Measurements from ENCODE around the gene FBXL14. TPM values are rescaled to one million over a fixed set of nuclear protein-coding genes. Genes with fewer than 3 reads are reported as not detected.
A peak's percentile ranks its signal among the peaks of the same experiment; 100 is the strongest.

The FBXL14 gene
- total and polyA plus RNA-seq, 4 donors = 4.4 to 23.0 (median 13.1) TPM

DNA sequence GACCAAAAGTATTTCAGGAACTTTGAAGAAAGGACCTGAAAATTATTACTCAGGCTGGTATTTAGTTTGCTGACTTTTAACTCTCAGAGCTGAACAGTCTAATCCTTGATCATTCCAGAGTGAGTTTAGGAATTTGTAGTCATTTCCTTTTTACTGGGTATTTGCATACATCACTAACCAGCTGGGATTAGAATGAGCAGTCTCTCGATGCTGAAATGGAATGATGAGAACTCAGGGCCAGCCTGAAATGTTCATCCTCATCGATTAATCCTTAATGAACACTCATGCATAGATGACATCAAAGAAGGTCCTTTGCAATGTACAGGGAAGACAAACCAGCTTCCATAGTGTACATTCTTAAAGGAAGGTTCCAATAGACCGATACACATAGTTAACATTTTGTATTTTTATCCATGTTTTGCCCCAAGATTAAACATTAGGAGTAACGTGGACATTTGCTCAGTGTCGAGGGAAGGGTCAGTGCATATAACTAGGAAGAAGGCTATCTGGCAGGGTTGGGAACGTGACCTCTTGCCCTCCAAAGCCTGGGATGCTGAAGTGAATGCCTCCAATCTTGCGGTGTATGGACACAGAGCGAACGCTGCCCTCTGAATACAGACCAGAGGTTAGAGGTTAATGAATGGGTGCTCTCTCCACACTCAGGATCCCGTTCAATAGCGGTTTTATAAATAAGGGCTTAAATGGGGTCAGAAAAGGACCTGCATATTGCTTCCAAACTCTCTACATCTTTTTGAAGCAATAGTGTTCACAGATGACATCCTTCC lies 14.5 kb downstream of the FBXL14 start:
- no peak for DNase-seq
- TF ChIP-seq, protein P1, sequence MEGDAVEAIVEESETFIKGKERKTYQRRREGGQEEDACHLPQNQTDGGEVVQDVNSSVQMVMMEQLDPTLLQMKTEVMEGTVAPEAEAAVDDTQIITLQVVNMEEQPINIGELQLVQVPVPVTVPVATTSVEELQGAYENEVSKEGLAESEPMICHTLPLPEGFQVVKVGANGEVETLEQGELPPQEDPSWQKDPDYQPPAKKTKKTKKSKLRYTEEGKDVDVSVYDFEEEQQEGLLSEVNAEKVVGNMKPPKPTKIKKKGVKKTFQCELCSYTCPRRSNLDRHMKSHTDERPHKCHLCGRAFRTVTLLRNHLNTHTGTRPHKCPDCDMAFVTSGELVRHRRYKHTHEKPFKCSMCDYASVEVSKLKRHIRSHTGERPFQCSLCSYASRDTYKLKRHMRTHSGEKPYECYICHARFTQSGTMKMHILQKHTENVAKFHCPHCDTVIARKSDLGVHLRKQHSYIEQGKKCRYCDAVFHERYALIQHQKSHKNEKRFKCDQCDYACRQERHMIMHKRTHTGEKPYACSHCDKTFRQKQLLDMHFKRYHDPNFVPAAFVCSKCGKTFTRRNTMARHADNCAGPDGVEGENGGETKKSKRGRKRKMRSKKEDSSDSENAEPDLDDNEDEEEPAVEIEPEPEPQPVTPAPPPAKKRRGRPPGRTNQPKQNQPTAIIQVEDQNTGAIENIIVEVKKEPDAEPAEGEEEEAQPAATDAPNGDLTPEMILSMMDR (IDR thresholded peaks at IDR 0.05; ENCODE audit: control extremely low read depth, extremely low read depth) = no peak
- Histone ChIP-seq H3K27me3 (ENCODE audit: control insufficient read depth in 3 of 3, insufficient read depth in 3 of 3, low read length in 2 of 3) (no peaks in the 10 kb centered on the region), H3K36me3 (ENCODE audit: control insufficient read depth in 4 of 4, insufficient read depth in 4 of 4, low read length in 4 of 4) (peaks cover 0 to 4% (median 0%) of the 10 kb centered on the region in 4 donors), H3K4me1 (ENCODE audit: control insufficient read depth in 5 of 5, insufficient read depth in 5 of 5, low read length in 5 of 5) (peaks cover 0 to 40% (median 11%) of the 10 kb centered on the region in 5 donors), H3K9ac (ENCODE audit: insufficient read depth in 1 of 2, low read length in 2 of 2) (no peak overlapping the region), H3K4me3 (no peak overlapping the region), H3K27ac (ENCODE audit: low read depth in 1 of 2, low read length in 1 of 2) (no peak overlapping the region), H3K9me3 (ENCODE audit: control insufficient read depth in 4 of 4, insufficient read depth in 3 of 4, low read length in 3 of 4) (no peaks in the 10 kb centered on the region)
- 90 to 91% methylated on average over 11 of the region's 11 CpGs for WGBS, 2 donors
- ATAC-seq (ENCODE audit: insufficient read depth, low FRiP score) = no peak

DNA sequence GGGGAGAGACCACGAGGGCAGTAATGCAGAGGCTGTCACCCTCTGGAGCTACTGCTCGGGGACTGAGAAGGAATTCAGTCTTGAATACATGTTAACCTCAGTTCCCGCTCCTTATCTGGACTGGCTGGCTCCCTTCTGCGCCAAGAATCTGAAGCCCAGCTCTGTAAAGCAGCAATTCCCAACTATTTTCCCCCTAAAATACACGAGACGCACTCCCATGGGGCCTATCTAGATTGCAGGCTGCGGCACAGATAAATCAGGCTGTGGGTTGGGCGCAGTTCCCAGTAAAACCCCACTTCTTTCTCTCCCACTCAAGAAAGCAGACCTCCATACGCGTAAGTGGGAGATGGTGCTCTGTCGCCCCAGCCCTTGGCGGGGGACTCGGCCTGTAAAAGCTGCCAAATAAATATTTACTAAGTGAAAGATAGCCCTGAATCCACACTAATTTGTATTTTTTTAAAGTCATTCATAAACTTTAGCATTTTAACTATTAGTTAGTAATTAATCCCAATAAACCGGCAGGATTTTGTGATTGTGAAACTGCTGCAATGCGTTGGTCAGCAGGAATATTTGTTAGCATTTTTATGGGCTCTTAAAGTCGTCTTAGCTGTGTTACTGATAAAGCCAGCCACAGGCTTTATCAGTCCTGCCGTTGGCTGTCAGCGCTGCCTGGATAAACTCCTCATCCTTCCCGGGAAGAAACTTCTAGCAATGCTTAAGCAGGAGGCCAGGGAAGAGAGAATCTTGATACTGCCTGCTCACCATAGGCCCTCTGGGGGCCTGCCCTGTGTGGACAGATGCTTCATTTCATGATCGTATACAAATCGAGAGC lies 17.8 kb downstream of the FBXL14 start:
- TF ChIP-seq, protein P1 (IDR thresholded peaks at IDR 0.05; ENCODE audit: control extremely low read depth, extremely low read depth) = no peak
- H3K9me3 ChIP-seq (ENCODE audit: control insufficient read depth in 4 of 4, insufficient read depth in 3 of 4, low read length in 3 of 4) = no peaks in the 10 kb centered on the region
- H3K36me3 ChIP-seq (ENCODE audit: control insufficient read depth in 4 of 4, insufficient read depth in 4 of 4, low read length in 4 of 4) = no peaks in the 10 kb centered on the region
- H3K27ac ChIP-seq (ENCODE audit: low read depth in 1 of 2, low read length in 1 of 2) = peak overlapping the region in 1 of 2 donors; percentile 43
- no peak overlapping the region for H3K4me3 ChIP-seq
- peak; percentile 35 for ATAC-seq (ENCODE audit: insufficient read depth, low FRiP score)
- H3K9ac ChIP-seq (ENCODE audit: insufficient read depth in 1 of 2, low read length in 2 of 2) = peak overlapping the region in 1 of 2 donors; percentile 47
- peaks cover 0 to 45% (median 9%) of the 10 kb centered on the region in 5 donors for H3K4me1 ChIP-seq (ENCODE audit: control insufficient read depth in 5 of 5, insufficient read depth in 5 of 5, low read length in 5 of 5)
- DNase-seq = peak; percentile 90 to 97 (median 96)
- H3K27me3 ChIP-seq (ENCODE audit: control insufficient read depth in 3 of 3, insufficient read depth in 3 of 3, low read length in 2 of 3) = no peaks in the 10 kb centered on the region
- WGBS, 2 donors = 49 to 71% methylated on average over 21 of the region's 21 CpGs

- H3K9ac ChIP-seq (ENCODE audit: insufficient read depth in 1 of 2, low read length in 2 of 2) = peak overlapping the region in 1 of 2 donors; percentile 58
- H3K36me3 ChIP-seq (ENCODE audit: control insufficient read depth in 4 of 4, insufficient read depth in 4 of 4, low read length in 4 of 4) = no peaks in the 10 kb centered on the region
- no peak for ATAC-seq (ENCODE audit: insufficient read depth, low FRiP score)
- TF ChIP-seq, protein P1 (IDR thresholded peaks at IDR 0.05; ENCODE audit: control extremely low read depth, extremely low read depth) = no peak
- H3K27me3 ChIP-seq (ENCODE audit: control insufficient read depth in 3 of 3, insufficient read depth in 3 of 3, low read length in 2 of 3) = no peaks in the 10 kb centered on the region
- DNase-seq = peak; percentile 25 to 57 (median 45)
- peaks cover 0 to 36% (median 7%) of the 10 kb centered on the region in 5 donors for H3K4me1 ChIP-seq (ENCODE audit: control insufficient read depth in 5 of 5, insufficient read depth in 5 of 5, low read length in 5 of 5)
- no peak overlapping the region for H3K4me3 ChIP-seq
- WGBS, 2 donors = 40 to 43% methylated on average over 23 of the region's 23 CpGs
- peak overlapping the region in 1 of 2 donors; percentile 18 for H3K27ac ChIP-seq (ENCODE audit: low read depth in 1 of 2, low read length in 1 of 2)
- H3K9me3 ChIP-seq (ENCODE audit: control insufficient read depth in 4 of 4, insufficient read depth in 3 of 4, low read length in 3 of 4) = no peaks in the 10 kb centered on the region
Measured at GRCh38 chr12:1575408-1576401, 18.7 kb downstream of the FBXL14 start.
